K562 (cell line): Measurements from ENCODE around the gene RC3H2. TPM values are rescaled to one million over a fixed set of nuclear protein-coding genes. Genes with fewer than 3 reads are reported as not detected.

Source experiments
- ATAC-seq: fragments of 200-7000 bp; cut with Tn5 transposase; 3 replicates; pipeline ENCODE4 v1.9.1; 2020; ENCODE audit warnings: moderate library complexity
- BruUV-seq: library from RNA; stranded (reverse); fragments of 400-500 nt; replicated peaks from 2 replicates; lab custom pipeline; 2021; lab: Mats Ljungman, UMichigan
- CTCF ChIA-PET: fragments of 300-600 bp; formaldehyde crosslinking; extraction: SDS; loops from one replicate; lab custom pipeline; 2021; ENCODE audit warnings: low intra/inter-chr PET ratio; lab: Yijun Ruan, JAX
- POLR2A ChIA-PET: fragments of 300-600, 350-650 bp; sonication (Branson Sonifier 250); formaldehyde crosslinking; extraction: SDS; loops from one replicate; lab custom pipeline; 2021; ENCODE audit warnings: antibody characterized with exemption, inconsistent platforms; lab: Yijun Ruan, JAX
- DNase-seq, 4 experiments: peaks; one replicate each; pipeline versions ENCODE4 v3.0.0 to v3.0.0-alpha.2; 2011 to 2018; ENCODE audit warnings: low spot score in 3 of 4, mixed read lengths in 3 of 4; ENCODE audit errors: extremely low read depth in 1 of 4
- FAIRE-seq: peaks from 2 replicates; lab custom pipeline; 2011; peaks lifted over from hg19 to GRCh38; lab: Jason Lieb, UNC
- H2AFZ ChIP-seq: 2 replicates; pipeline ENCODE4 v1.6.0; 2011; ENCODE audit warnings: low read depth, low read length, control low read depth, inconsistent platforms
- H3K27ac ChIP-seq: fragments of 200-600 bp; 3 replicates; pipeline ENCODE4 v1.8.0; 2011; ENCODE audit warnings: low read depth, mild to moderate bottlenecking, control low read depth, inconsistent platforms, low read length, moderate library complexity, mixed read lengths; ENCODE audit errors: extremely low read depth
- H3K27me3 ChIP-seq, 2 experiments: fragments of 300-600 bp in 1 of 2; 2 replicates in 1 of 2; 3 replicates in 1 of 2; pipeline versions ENCODE4 v1.6.0 to v1.8.0; 2011; ENCODE audit warnings: inconsistent platforms in 2 of 2, low read length in 2 of 2, mild to moderate bottlenecking in 1 of 2, mixed read lengths in 1 of 2, moderate library complexity in 1 of 2; ENCODE audit not compliant: control insufficient read depth in 2 of 2, insufficient read depth in 2 of 2
- H3K36me3 ChIP-seq: fragments of 300-600 bp; 3 replicates; pipeline ENCODE4 v1.8.0; 2011; ENCODE audit warnings: mild to moderate bottlenecking, low read length, inconsistent platforms; ENCODE audit not compliant: control insufficient read depth, insufficient read depth
- H3K4me1 ChIP-seq, 2 experiments: fragments of 200-600 bp in 1 of 2; replicated peaks in 1 of 2; 2 replicates in 1 of 2; 3 replicates in 1 of 2; pipeline versions ENCODE4 v1.5.1 to v1.8.0; 2011; ENCODE audit warnings: inconsistent platforms in 2 of 2, low read length in 2 of 2, mild to moderate bottlenecking in 1 of 2, mixed read lengths in 1 of 2, moderate library complexity in 1 of 2; ENCODE audit not compliant: control insufficient read depth in 2 of 2, insufficient read depth in 2 of 2
- H3K4me2 ChIP-seq: 2 replicates; pipeline ENCODE4 v1.6.1; 2011; ENCODE audit warnings: low read length, control low read depth, inconsistent platforms, mixed read lengths; ENCODE audit not compliant: insufficient read depth
- H3K4me3 ChIP-seq: fragments of 200-600 bp; sonication (generic), shearing (Covaris generic); 2 replicates; pipeline ENCODE4 v1.5.1; 2016; ENCODE audit warnings: control low read depth, inconsistent platforms
- H3K79me2 ChIP-seq: fragments of 200-600 bp; 3 replicates; pipeline ENCODE4 v1.8.0; 2011; ENCODE audit warnings: low read length, inconsistent platforms; ENCODE audit not compliant: control insufficient read depth, insufficient read depth
- H3K9ac ChIP-seq, 2 experiments: 2 replicates each; pipeline versions ENCODE4 v1.6.0 to v1.6.1; 2011; ENCODE audit warnings: low read depth in 2 of 2, low read length in 2 of 2, control low read depth in 1 of 2, inconsistent platforms in 1 of 2, mild to moderate bottlenecking in 1 of 2, mixed read lengths in 1 of 2; ENCODE audit not compliant: insufficient read depth in 1 of 2
- H3K9me1 ChIP-seq: one replicate; pipeline ENCODE4 v1.6.0; 2011; ENCODE audit warnings: inconsistent platforms, mild to moderate bottlenecking, low read length, moderate library complexity; ENCODE audit not compliant: control insufficient read depth, insufficient read depth
- H3K9me3 ChIP-seq: replicated peaks from 2 replicates; pipeline ENCODE4 v1.5.1; 2011; ENCODE audit warnings: low read depth, low read length, inconsistent platforms; ENCODE audit not compliant: control insufficient read depth, insufficient read depth
- H4K20me1 ChIP-seq: replicated peaks from 2 replicates; pipeline ENCODE4 v1.6.1; 2011; ENCODE audit warnings: low read length, inconsistent platforms, mixed read lengths; ENCODE audit not compliant: control insufficient read depth, insufficient read depth
- CREBBP ChIP-seq: IDR thresholded peaks from one replicate; pipeline ENCODE4 v1.6.1; 2012; ENCODE audit warnings: low read depth, mild to moderate bottlenecking, control low read depth, inconsistent platforms, low read length
- MAFK ChIP-seq: IDR thresholded peaks from 2 replicates; pipeline ENCODE4 v1.6.1; 2011; ENCODE audit warnings: low read length, improper control_type of control experiment
- ZBTB1 ChIP-seq: sonication (generic); formaldehyde crosslinking; IDR thresholded peaks from 2 replicates; pipeline ENCODE4 v1.8.1; 2023; ENCODE audit warnings: missing genetic modification reagents, low read depth, mild to moderate bottlenecking, borderline replicate concordance
- ZNF184 ChIP-seq: sonication (generic); formaldehyde crosslinking; IDR thresholded peaks from 2 replicates; pipeline ENCODE4 v1.5.0; 2020; ENCODE audit warnings: missing genetic modification reagents
- ZNF274 ChIP-seq: IDR thresholded peaks from 2 replicates; pipeline ENCODE4 v1.6.1; 2011; ENCODE audit warnings: low read depth, mild to moderate bottlenecking, low read length, moderate library complexity, borderline replicate concordance
- WGBS: fragments of 100-300 bp; shearing (Covaris generic); methylation state at CpG from one replicate; pipeline ENCODE4 v1.1.6; 2016; ENCODE audit warnings: low coverage, mixed read lengths; ENCODE audit not compliant: insufficient coverage; ENCODE audit errors: missing lambda C conversion rate; 5-methylcytosine and 5-hydroxymethylcytosine counted together
- in situ Hi-C: fragments of 300-500 bp; cut with MboI; formaldehyde crosslinking; loops from 4 replicates; pipeline ENCODE4 v1.15.0; 2018; ENCODE audit warnings: inconsistent platforms, mixed read lengths
- intact Hi-C: fragments of 100-400 bp; cut with micrococcal nuclease; formaldehyde crosslinking; loops from 2 replicates; pipeline ENCODE4 v1.14.2; 2022
- polyA plus RNA-seq, 8 experiments: library from polyadenylated mRNA; depleted of rRNA in 4 of 8; stranded (reverse) in 5 of 8; unstranded in 3 of 8; fragments of >200 nt; fragmentation: Nextera tagmentation in 2 of 8; fragmentation: Illumina TruSeq in 1 of 8; extraction: Ambion mirVana in 2 of 8; extraction: Trizol in 1 of 8; gene quantifications; 2 replicates each; pipeline versions ENCODE4 v1.2.1 to v1.2.3, GENCODE V29; 2011 to 2014; ENCODE audit warnings: inconsistent platforms in 1 of 8, missing spikeins in 1 of 8
- total RNA-seq, 7 experiments: library from RNA; depleted of rRNA in 6 of 7; stranded (reverse); fragments of >200 nt in 6 of 7; fragmentation: Illumina TruSeq in 2 of 7; extraction: Trizol in 2 of 7; gene quantifications; 2 replicates each; pipeline versions ENCODE4 v1.2.1 to v1.2.3, GENCODE V29; 2011 to 2021; ENCODE audit warnings: low replicate concordance in 1 of 7
- TF ChIP-seq, protein P1 (sequence below): fragments of 450-650 bp; IDR thresholded peaks from 2 replicates; pipeline ENCODE4 v1.6.1; 2016; ENCODE audit warnings: mild to moderate bottlenecking
- TF ChIP-seq, protein P2 (sequence below): fragments of 450-650 bp; IDR thresholded peaks from 2 replicates; pipeline ENCODE4 v1.6.1; 2016; ENCODE audit warnings: missing biosample characterization, missing genetic modification characterization
- TF ChIP-seq, protein P3 (sequence below): sonication (generic); formaldehyde crosslinking; IDR thresholded peaks from 2 replicates; pipeline ENCODE4 v1.8.0; 2022; ENCODE audit warnings: missing genetic modification reagents, mild to moderate bottlenecking, borderline replicate concordance
- TF ChIP-seq, protein P4 (sequence below): sonication (generic); formaldehyde crosslinking; IDR thresholded peaks from 2 replicates; pipeline ENCODE4 v1.8.0; 2023; ENCODE audit warnings: mild to moderate bottlenecking, missing genetic modification reagents
- TF ChIP-seq, protein P5 (sequence below): sonication (generic); formaldehyde crosslinking; IDR thresholded peaks from 2 replicates; pipeline ENCODE4 v1.8.1; 2023; ENCODE audit warnings: mild to moderate bottlenecking, missing genetic modification reagents, moderate library complexity

The RC3H2 gene
- total and polyA plus RNA-seq, 9 of the 15 experiments (the other 6 are each of a cell fraction or from before 2014, with no cell fraction given): 5.6 to 35.4 (median 18.6) TPM

DNA sequence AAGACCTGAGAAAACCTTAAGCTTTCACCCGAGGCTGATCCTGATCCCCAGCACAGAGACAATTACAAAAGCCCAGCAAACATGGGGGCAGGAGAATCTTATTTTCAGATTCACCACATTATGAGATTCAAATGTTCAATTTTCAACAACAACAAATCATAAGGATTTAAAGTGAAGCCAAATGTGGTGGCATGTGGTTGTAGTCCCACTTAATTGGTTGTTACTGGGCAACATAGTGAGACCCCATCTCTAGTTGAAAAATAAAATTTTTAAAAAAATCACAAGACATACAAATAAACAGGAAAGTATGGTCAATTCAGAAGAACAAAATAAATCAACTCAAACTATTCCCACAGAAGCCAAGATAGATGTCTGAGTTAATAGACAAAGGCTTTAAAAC is 31.7 kb upstream of the RC3H2 start (continued):
- TF ChIP-seq, protein P1, sequence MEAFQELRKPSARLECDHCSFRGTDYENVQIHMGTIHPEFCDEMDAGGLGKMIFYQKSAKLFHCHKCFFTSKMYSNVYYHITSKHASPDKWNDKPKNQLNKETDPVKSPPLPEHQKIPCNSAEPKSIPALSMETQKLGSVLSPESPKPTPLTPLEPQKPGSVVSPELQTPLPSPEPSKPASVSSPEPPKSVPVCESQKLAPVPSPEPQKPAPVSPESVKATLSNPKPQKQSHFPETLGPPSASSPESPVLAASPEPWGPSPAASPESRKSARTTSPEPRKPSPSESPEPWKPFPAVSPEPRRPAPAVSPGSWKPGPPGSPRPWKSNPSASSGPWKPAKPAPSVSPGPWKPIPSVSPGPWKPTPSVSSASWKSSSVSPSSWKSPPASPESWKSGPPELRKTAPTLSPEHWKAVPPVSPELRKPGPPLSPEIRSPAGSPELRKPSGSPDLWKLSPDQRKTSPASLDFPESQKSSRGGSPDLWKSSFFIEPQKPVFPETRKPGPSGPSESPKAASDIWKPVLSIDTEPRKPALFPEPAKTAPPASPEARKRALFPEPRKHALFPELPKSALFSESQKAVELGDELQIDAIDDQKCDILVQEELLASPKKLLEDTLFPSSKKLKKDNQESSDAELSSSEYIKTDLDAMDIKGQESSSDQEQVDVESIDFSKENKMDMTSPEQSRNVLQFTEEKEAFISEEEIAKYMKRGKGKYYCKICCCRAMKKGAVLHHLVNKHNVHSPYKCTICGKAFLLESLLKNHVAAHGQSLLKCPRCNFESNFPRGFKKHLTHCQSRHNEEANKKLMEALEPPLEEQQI: no peak

DNA sequence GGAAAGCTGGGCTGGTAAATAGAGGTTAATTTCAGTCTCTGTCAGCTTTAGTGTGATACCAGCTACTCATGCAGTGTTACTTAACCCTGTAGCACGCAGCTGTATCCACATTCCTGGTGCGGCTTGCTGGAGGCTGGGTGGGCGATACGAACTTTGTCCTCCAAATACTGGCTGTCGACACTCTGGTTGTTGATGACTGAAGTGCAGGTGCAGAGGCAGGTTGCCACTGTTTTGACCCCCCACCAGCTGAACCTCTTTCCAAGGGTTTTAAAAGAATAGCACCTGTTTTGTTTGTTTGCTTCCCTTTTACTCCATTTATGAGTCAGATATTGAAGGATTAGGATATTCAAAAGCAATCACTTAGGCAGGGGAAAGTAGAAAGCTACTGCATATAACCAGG is 31.3 kb upstream of the RC3H2 start:
- Histone ChIP-seq H3K36me3 (peaks cover 39% of the 10 kb centered on the region), H3K9me3 (no peaks in the 10 kb centered on the region), H3K4me2 (no peak overlapping the region), H3K79me2 (peaks cover 46% of the 10 kb centered on the region), H4K20me1 (no peaks in the 10 kb centered on the region), H3K27me3 (no peaks in the 10 kb centered on the region), H3K9ac (no peak overlapping the region), H3K27ac (no peak overlapping the region), H3K4me3 (no peak overlapping the region), H3K4me1 (peaks cover 4 to 8% of the 10 kb centered on the region in 2 experiments; a peak in 4 of 5 replicates), H2AFZ (no peak overlapping the region), H3K9me1 (no peaks in the 10 kb centered on the region)
- FAIRE-seq (no peak), ATAC-seq (no peak), DNase-seq (no peak)
- intact Hi-C loops (no loop called here), in situ Hi-C loops (no loop called here)
- no TSS peak for BruUV-seq
- 95% methylated on average over 5 of the region's 5 CpGs for WGBS
- ChIA-PET POLR2A (no interaction called here), CTCF (no interaction called here)
- TF ChIP-seq, protein P2, sequence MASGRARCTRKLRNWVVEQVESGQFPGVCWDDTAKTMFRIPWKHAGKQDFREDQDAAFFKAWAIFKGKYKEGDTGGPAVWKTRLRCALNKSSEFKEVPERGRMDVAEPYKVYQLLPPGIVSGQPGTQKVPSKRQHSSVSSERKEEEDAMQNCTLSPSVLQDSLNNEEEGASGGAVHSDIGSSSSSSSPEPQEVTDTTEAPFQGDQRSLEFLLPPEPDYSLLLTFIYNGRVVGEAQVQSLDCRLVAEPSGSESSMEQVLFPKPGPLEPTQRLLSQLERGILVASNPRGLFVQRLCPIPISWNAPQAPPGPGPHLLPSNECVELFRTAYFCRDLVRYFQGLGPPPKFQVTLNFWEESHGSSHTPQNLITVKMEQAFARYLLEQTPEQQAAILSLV (tag): no peak
- TF ChIP-seq, protein P3, sequence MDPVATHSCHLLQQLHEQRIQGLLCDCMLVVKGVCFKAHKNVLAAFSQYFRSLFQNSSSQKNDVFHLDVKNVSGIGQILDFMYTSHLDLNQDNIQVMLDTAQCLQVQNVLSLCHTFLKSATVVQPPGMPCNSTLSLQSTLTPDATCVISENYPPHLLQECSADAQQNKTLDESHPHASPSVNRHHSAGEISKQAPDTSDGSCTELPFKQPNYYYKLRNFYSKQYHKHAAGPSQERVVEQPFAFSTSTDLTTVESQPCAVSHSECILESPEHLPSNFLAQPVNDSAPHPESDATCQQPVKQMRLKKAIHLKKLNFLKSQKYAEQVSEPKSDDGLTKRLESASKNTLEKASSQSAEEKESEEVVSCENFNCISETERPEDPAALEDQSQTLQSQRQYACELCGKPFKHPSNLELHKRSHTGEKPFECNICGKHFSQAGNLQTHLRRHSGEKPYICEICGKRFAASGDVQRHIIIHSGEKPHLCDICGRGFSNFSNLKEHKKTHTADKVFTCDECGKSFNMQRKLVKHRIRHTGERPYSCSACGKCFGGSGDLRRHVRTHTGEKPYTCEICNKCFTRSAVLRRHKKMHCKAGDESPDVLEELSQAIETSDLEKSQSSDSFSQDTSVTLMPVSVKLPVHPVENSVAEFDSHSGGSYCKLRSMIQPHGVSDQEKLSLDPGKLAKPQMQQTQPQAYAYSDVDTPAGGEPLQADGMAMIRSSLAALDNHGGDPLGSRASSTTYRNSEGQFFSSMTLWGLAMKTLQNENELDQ (CRISPR knock-in tag): no peak
- TF ChIP-seq CREBBP (no peak), ZNF274 (no peak), ZBTB1 (CRISPR knock-in tag) (no peak), MAFK (no peak), ZNF184 (CRISPR knock-in tag) (no peak)
- TF ChIP-seq, protein P4, sequence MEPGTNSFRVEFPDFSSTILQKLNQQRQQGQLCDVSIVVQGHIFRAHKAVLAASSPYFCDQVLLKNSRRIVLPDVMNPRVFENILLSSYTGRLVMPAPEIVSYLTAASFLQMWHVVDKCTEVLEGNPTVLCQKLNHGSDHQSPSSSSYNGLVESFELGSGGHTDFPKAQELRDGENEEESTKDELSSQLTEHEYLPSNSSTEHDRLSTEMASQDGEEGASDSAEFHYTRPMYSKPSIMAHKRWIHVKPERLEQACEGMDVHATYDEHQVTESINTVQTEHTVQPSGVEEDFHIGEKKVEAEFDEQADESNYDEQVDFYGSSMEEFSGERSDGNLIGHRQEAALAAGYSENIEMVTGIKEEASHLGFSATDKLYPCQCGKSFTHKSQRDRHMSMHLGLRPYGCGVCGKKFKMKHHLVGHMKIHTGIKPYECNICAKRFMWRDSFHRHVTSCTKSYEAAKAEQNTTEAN: no peak
- TF ChIP-seq, protein P5, sequence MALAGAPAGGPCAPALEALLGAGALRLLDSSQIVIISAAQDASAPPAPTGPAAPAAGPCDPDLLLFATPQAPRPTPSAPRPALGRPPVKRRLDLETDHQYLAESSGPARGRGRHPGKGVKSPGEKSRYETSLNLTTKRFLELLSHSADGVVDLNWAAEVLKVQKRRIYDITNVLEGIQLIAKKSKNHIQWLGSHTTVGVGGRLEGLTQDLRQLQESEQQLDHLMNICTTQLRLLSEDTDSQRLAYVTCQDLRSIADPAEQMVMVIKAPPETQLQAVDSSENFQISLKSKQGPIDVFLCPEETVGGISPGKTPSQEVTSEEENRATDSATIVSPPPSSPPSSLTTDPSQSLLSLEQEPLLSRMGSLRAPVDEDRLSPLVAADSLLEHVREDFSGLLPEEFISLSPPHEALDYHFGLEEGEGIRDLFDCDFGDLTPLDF (CRISPR knock-in tag): no peak
